AG09319 (cell line): ENCODE measurements around the gene CD207.

Experiments
- DNase-seq: peaks from one replicate; pipeline ENCODE4 v3.0.0-alpha.2; 2010; ENCODE audit warnings: low read depth; ENCODE audit errors: extremely low read depth
- TF ChIP-seq, protein P1 (sequence below): IDR thresholded peaks from 2 replicates; pipeline ENCODE4 v1.5.1; 2011; ENCODE audit warnings: low read depth, mild to moderate bottlenecking, inconsistent platforms, low read length, moderate library complexity

CD207 gene

DNA sequence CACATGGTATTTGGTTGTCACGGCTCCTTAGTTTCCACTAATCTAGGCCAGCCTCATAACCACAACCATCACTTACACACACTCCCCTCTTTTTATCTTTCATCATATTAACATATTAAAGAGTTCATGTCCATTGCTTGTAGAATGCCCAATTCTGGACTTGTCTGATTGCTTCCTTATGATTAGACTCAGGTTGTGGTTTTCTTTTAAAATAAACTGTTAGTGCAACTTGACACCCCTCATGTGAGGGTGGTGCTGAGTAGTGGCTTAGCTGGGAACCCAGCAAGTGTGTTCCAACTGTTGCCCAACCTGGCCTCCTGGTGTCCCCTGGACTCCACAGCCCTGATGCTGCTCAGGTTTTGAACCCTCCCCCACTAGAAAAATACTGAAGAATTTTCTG lies 20.1 kb upstream of the CD207 start:
- TF ChIP-seq, protein P1, sequence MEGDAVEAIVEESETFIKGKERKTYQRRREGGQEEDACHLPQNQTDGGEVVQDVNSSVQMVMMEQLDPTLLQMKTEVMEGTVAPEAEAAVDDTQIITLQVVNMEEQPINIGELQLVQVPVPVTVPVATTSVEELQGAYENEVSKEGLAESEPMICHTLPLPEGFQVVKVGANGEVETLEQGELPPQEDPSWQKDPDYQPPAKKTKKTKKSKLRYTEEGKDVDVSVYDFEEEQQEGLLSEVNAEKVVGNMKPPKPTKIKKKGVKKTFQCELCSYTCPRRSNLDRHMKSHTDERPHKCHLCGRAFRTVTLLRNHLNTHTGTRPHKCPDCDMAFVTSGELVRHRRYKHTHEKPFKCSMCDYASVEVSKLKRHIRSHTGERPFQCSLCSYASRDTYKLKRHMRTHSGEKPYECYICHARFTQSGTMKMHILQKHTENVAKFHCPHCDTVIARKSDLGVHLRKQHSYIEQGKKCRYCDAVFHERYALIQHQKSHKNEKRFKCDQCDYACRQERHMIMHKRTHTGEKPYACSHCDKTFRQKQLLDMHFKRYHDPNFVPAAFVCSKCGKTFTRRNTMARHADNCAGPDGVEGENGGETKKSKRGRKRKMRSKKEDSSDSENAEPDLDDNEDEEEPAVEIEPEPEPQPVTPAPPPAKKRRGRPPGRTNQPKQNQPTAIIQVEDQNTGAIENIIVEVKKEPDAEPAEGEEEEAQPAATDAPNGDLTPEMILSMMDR: no peak
- DNase-seq: peak; percentile 60

DNA sequence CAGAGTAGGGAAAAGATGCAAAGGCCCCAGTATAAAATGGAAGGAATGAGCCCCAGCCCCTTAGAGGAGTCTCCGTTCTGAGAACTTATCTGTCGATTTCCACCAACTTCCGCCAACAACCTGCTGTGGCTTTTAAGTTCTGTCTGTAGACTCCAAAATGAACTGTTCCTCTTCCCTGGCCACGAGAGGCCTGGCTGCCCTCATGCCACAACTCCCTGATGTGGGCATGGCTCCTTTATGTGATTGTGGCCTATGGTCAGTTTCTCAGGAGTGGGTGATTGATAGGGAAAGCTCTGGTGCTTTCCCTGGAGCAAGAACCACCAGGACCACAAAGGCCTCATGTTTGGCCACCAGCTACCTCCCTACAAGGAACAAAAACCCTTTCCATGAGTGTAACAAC lies 18.8 kb upstream of the CD207 start:
- no peak for DNase-seq

DNA sequence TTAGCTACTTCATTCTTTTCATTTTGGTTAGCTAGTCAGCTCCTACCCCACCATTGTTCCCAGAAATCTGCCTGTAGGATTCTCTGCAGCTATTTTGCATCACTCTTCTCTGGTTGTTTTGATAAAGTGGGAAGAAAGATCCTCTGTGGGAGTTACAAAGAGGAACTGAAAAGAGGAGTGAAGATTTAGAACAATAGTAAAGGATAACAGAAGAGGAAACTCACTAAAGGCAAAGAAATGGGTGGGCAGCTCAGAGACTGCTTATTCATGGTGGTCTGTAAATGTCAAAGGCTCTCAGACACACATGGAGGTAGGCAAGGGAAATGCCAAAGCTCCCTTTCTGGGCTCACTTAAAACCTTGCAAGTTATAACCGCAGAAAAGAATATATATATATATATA lies 17.2 kb upstream of the CD207 start:
- TF ChIP-seq, protein P1: no peak
- DNase-seq: no peak

More for the DNA sequence above, 18.8 kb upstream of the CD207 start:
- TF ChIP-seq, protein P1: no peak

DNA sequence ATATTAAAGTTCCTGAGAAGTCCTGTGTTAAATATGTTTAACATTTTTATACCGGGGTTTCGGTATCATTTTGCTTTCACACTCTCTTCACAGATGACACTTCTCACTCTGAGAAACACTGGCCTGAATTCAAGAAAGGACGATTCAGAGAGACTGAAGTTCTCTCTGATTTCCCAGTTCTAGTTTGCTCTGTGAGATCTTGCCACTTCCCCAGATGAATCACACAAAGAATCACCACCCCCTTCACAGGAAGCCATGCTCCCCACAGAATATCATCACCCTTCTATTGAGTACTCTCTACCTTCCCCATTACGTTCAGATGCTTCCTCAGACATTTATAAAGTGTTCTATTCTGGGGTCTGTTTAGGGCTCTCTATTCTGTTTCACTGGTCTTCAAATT lies 16.1 kb upstream of the CD207 start:
- DNase-seq: no peak
- TF ChIP-seq, protein P1: no peak

DNA sequence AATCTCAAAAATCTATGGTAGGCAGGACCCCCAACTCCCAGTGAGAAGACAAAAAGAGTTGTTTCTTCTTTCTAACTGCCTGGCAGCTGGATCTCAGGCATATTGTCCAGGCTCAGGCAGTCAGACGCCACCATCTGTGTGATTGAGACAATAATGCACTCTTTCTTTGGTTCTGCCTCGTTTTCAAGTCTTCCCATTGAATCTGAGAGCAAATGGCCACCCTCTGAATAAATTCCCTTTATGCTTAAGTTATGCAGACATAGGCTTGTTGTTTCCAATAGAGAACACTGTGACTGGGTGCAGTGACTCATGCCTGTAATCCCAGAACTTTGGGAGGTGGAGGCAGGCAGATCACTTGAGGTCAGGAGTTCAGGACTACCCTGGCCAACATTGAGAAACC lies 15.3 kb upstream of the CD207 start:
- TF ChIP-seq, protein P1: no peak
- DNase-seq: no peak

DNA sequence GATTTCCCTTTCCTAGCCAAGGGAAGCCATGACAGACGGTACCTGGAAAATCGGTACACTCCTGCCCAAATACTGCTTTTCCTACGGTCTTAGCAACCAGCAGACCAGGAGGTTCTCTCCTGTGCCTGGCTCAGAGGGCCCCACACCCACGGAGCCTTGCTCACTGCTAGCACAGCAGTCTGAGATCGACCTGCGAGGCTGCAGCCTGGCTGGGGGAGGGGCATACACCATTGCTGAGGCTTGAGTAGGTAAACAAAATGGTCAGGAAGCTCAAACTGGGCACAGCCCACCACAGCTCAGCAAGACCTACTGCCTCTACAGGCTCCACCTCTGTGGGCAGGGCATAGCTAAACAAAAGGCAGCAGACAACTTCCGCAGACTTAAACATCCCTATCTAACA lies 6.8 kb upstream of the CD207 start:
- no peak for DNase-seq

DNA sequence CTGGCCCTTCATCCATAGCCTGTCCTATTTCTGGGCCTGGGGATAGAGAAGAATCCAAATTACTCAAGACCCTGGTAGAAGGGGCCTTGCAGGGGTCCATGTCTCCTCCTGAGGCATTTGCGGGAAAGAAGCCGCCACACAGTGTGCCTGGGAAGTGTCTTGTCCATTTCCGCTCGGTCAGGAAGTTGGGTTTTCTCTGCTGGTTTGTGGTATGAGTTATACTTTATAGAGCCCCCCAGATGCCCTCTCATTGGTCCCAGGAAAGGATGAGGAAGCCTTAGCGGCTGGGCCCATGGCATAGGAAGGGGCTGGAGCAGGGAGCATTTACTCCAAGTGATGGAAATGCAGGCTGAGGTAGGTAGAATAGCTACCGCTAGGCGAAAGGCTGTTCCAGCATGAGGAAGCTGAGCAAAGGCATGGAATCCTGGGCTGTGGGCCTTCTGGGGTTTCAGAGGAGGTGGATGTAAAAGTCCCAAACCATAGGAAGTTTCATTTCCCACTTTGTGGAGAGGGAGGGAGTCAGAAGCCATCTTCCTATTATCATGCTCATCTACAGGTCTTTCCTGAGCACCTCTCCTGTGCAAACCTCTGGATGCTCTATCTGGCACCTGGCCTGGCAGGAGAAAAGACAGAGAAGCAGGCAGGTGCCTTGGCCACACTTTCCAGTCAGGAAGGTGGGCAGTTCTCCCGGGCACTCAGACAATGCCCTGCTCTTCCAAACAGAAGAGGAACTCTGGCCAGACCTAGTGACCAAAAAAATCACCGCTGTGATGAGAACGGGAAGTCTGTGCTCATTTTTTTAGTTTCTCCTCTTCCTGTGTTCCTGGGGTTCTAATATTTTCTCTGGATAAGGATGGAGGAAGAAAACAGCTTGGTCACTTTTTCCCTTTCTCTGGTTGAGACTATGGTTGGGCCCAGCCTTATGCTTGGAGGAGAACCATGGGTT lies 2.6 kb upstream of the CD207 start:
- TF ChIP-seq, protein P1: no peak
- DNase-seq: no peak

More for the DNA sequence above, 6.8 kb upstream of the CD207 start:
- TF ChIP-seq, protein P1: no peak
